Activated T-cell treated with anti-CD3 and anti-CD28 coated beads, Interleukin-2, amount 50 U/mL, for 4 hours (primary cell): ENCODE measurements around the gene PUM2. TPM values are rescaled to one million over a fixed set of nuclear protein-coding genes. Genes with fewer than 3 reads are reported as not detected.
"Not testable (repeated sequence)": the region's sequence is repeated elsewhere in the genome, so short reads cannot be mapped to it uniquely, and the experiment has no call there.

ENCODE experiments used
- ATAC-seq, 2 donors: fragments of 200-7000 bp; cut with Tn5 transposase; one replicate each; pipeline ENCODE4 v1.10.0; 2021
- DNase-seq: peaks from one replicate; pipeline ENCODE4 v3.0.0-alpha.2; 2020
- H3K27me3 Mint-ChIP-seq: one replicate; pipeline ENCODE4 v1.8.0; 2021; ENCODE audit warnings: low read depth, mixed read lengths
- H3K36me3 Mint-ChIP-seq: one replicate; pipeline ENCODE4 v1.8.0; 2022; ENCODE audit warnings: mixed read lengths; ENCODE audit not compliant: insufficient read depth
- H3K4me1 Mint-ChIP-seq: one replicate; pipeline ENCODE4 v1.8.0; 2021; ENCODE audit warnings: low read depth, mixed read lengths
- H3K4me3 Mint-ChIP-seq: one replicate; pipeline ENCODE4 v1.8.0; 2021; ENCODE audit warnings: mild to moderate bottlenecking, moderate library complexity, mixed read lengths
- H3K9me3 Mint-ChIP-seq: one replicate; pipeline ENCODE4 v1.8.0; 2021; ENCODE audit warnings: mixed read lengths
- total RNA-seq, 3 donors: library from RNA; stranded (reverse); gene quantifications; one replicate each; pipeline ENCODE4 v1.2.1, GENCODE V29; 2021

The PUM2 gene
- total RNA-seq, 3 donors from 2014 or later = 88.1 to 92.6 (median 91.3) TPM

GRCh38 chr2:20378891-20379519 lies 28.4 kb upstream of the PUM2 start:
- Mint-ChIP-seq H3K4me1 (no peaks in the 10 kb centered on the region), H3K36me3 (no peaks in the 10 kb centered on the region), H3K27me3 (peaks cover 2% of the 10 kb centered on the region), H3K4me3 (no peak overlapping the region), H3K9me3 (no peaks in the 10 kb centered on the region)
- ATAC-seq (peak; percentile 14 to 43), DNase-seq (no peak)

GRCh38 chr2:20378341-20378740 lies 27.7 kb upstream of the PUM2 start:
- Mint-ChIP-seq H3K4me1 (no peaks in the 10 kb centered on the region), H3K27me3 (peaks cover 2% of the 10 kb centered on the region), H3K36me3 (no peaks in the 10 kb centered on the region), H3K4me3 (no peak overlapping the region), H3K9me3 (no peaks in the 10 kb centered on the region)
- ATAC-seq = no peak
- DNase-seq = no peak

GRCh38 chr2:20377741-20378140 lies 27.1 kb upstream of the PUM2 start:
- H3K27me3 Mint-ChIP-seq = peaks cover 2% of the 10 kb centered on the region
- ATAC-seq = no peak

GRCh38 chr2:20374982-20375381 lies 24.3 kb upstream of the PUM2 start:
- H3K4me3 Mint-ChIP-seq, H3K9me3 Mint-ChIP-seq, DNase-seq, H3K4me1 Mint-ChIP-seq, H3K36me3 Mint-ChIP-seq, H3K27me3 Mint-ChIP-seq, ATAC-seq: not testable (repeated sequence)

More at GRCh38 chr2:20377741-20378140, 27.1 kb upstream of the PUM2 start:
- H3K9me3 Mint-ChIP-seq = no peaks in the 10 kb centered on the region
- H3K36me3 Mint-ChIP-seq = no peaks in the 10 kb centered on the region
- H3K4me1 Mint-ChIP-seq = no peaks in the 10 kb centered on the region
- H3K4me3 Mint-ChIP-seq = no peak overlapping the region
- no peak for DNase-seq

GRCh38 chr2:20372896-20373640 lies 22.4 kb upstream of the PUM2 start:
- H3K9me3 Mint-ChIP-seq = peaks cover 3% of the 10 kb centered on the region
- no peak overlapping the region for H3K4me3 Mint-ChIP-seq
- no peak for DNase-seq
- H3K27me3 Mint-ChIP-seq = peaks cover 14% of the 10 kb centered on the region
- no peak for ATAC-seq
- no peaks in the 10 kb centered on the region for H3K4me1 Mint-ChIP-seq
- no peaks in the 10 kb centered on the region for H3K36me3 Mint-ChIP-seq

GRCh38 chr2:20371323-20372025 lies 20.8 kb upstream of the PUM2 start:
- no peaks in the 10 kb centered on the region for H3K4me1 Mint-ChIP-seq
- no peaks in the 10 kb centered on the region for H3K36me3 Mint-ChIP-seq
- DNase-seq = no peak
- peaks cover 12% of the 10 kb centered on the region for H3K27me3 Mint-ChIP-seq
- H3K4me3 Mint-ChIP-seq = no peak overlapping the region
- H3K9me3 Mint-ChIP-seq = peaks cover 3% of the 10 kb centered on the region
- no peak for ATAC-seq

- peaks cover 3% of the 10 kb centered on the region for H3K9me3 Mint-ChIP-seq
- H3K27me3 Mint-ChIP-seq = peaks cover 14% of the 10 kb centered on the region
- no peaks in the 10 kb centered on the region for H3K36me3 Mint-ChIP-seq
- no peak overlapping the region for H3K4me3 Mint-ChIP-seq
- ATAC-seq = no peak
- H3K4me1 Mint-ChIP-seq = peaks cover 9% of the 10 kb centered on the region
- DNase-seq = no peak
These were observed 19.5 kb upstream of the PUM2 start for GRCh38 chr2:20370191-20370590.

- Mint-ChIP-seq H3K4me1 (peaks cover 15% of the 10 kb centered on the region), H3K9me3 (peaks cover 3% of the 10 kb centered on the region), H3K27me3 (peaks cover 14% of the 10 kb centered on the region), H3K36me3 (no peaks in the 10 kb centered on the region), H3K4me3 (no peak overlapping the region)
- no peak for DNase-seq
- ATAC-seq = no peak
These were observed 18.7 kb upstream of the PUM2 start for GRCh38 chr2:20369366-20369765.

- H3K27me3 Mint-ChIP-seq = peaks cover 14% of the 10 kb centered on the region
- H3K4me3 Mint-ChIP-seq = no peak overlapping the region
- DNase-seq = no peak
- peaks cover 3% of the 10 kb centered on the region for H3K9me3 Mint-ChIP-seq
- no peak for ATAC-seq
- no peaks in the 10 kb centered on the region for H3K36me3 Mint-ChIP-seq
- peaks cover 15% of the 10 kb centered on the region for H3K4me1 Mint-ChIP-seq
These were observed 18.1 kb upstream of the PUM2 start for GRCh38 chr2:20368706-20369105.

GRCh38 chr2:20367929-20368328 lies 17.3 kb upstream of the PUM2 start:
- DNase-seq, ATAC-seq, H3K9me3 Mint-ChIP-seq, H3K4me3 Mint-ChIP-seq, H3K36me3 Mint-ChIP-seq: not testable (repeated sequence)
- peaks cover 15% of the 10 kb centered on the region for H3K4me1 Mint-ChIP-seq
- peaks cover 14% of the 10 kb centered on the region for H3K27me3 Mint-ChIP-seq

- Mint-ChIP-seq H3K27me3 (peaks cover 11% of the 10 kb centered on the region), H3K36me3 (no peaks in the 10 kb centered on the region), H3K9me3 (peaks cover 3% of the 10 kb centered on the region), H3K4me3 (no peak overlapping the region), H3K4me1 (peaks cover 15% of the 10 kb centered on the region)
- peak; percentile 50 to 58 for ATAC-seq
- no peak for DNase-seq
These were observed 16.1 kb upstream of the PUM2 start for GRCh38 chr2:20366672-20367116.

- ATAC-seq (peak; percentile 83 to 85), DNase-seq (no peak)
- Mint-ChIP-seq H3K27me3 (peaks cover 8% of the 10 kb centered on the region), H3K4me3 (no peak overlapping the region), H3K4me1 (peaks cover 15% of the 10 kb centered on the region), H3K9me3 (peaks cover 3% of the 10 kb centered on the region), H3K36me3 (no peaks in the 10 kb centered on the region)
These were observed 14.7 kb upstream of the PUM2 start for GRCh38 chr2:20365249-20365817.

- DNase-seq = no peak
- H3K4me3 Mint-ChIP-seq = no peak overlapping the region
These were observed 12.9 kb upstream of the PUM2 start for GRCh38 chr2:20363578-20363977.

GRCh38 chr2:20362701-20363435 lies 12.2 kb upstream of the PUM2 start:
- Mint-ChIP-seq H3K4me3 (no peak overlapping the region), H3K36me3 (no peaks in the 10 kb centered on the region), H3K4me1 (peaks cover 15% of the 10 kb centered on the region), H3K9me3 (no peaks in the 10 kb centered on the region), H3K27me3 (peaks cover 1% of the 10 kb centered on the region)
- ATAC-seq (no peak), DNase-seq (no peak)

More at GRCh38 chr2:20363578-20363977, 12.9 kb upstream of the PUM2 start:
- peaks cover 15% of the 10 kb centered on the region for H3K4me1 Mint-ChIP-seq
- H3K27me3 Mint-ChIP-seq = peaks cover 1% of the 10 kb centered on the region
- H3K36me3 Mint-ChIP-seq = no peaks in the 10 kb centered on the region
- no peak for ATAC-seq
- peaks cover 3% of the 10 kb centered on the region for H3K9me3 Mint-ChIP-seq
